Measurements from ENCODE around the gene SUGP2. TPM values are rescaled to one million over a fixed set of nuclear protein-coding genes. Genes with fewer than 3 reads are reported as not detected.

The SUGP2 gene
- total RNA-seq, 4 donors from 2014 or later, result 43.0 to 132 (median 57.9) TPM

GRCh38 chr19:18967358-18968146, 65.8 kb downstream of the SUGP2 start:
- in situ Hi-C loops (cut with MboI; ENCODE audit: low pct_ligation_motif_present in 1 of 4, low pct_unique_long_range_greater_than_20kb in 1 of 4, low sequenced_read_pairs in 3 of 4), result no loop called here
- DNase-seq, result peak; percentile 32
- Histone ChIP-seq H3K36me3 (no peaks in the 10 kb centered on the region), H3K4me3 (no peak overlapping the region), H3K4me1 (peaks cover 0 to 19% (median 12%) of the 10 kb centered on the region in 4 donors), H3K27ac (peak overlapping the region; percentile 38 to 62 (median 60)), H3K27me3 (no peaks in the 10 kb centered on the region), H3K9me3 (no peaks in the 10 kb centered on the region)
- intact Hi-C loops (cut with DNase I; ENCODE audit: low total_unique reads), result no loop called here
- WGBS, 2 donors (ENCODE audit: low coverage in 1 of 2), result 57 to 58% methylated on average over 9 to 11 of the region's 11 CpGs
- TF ChIP-seq, protein P1, sequence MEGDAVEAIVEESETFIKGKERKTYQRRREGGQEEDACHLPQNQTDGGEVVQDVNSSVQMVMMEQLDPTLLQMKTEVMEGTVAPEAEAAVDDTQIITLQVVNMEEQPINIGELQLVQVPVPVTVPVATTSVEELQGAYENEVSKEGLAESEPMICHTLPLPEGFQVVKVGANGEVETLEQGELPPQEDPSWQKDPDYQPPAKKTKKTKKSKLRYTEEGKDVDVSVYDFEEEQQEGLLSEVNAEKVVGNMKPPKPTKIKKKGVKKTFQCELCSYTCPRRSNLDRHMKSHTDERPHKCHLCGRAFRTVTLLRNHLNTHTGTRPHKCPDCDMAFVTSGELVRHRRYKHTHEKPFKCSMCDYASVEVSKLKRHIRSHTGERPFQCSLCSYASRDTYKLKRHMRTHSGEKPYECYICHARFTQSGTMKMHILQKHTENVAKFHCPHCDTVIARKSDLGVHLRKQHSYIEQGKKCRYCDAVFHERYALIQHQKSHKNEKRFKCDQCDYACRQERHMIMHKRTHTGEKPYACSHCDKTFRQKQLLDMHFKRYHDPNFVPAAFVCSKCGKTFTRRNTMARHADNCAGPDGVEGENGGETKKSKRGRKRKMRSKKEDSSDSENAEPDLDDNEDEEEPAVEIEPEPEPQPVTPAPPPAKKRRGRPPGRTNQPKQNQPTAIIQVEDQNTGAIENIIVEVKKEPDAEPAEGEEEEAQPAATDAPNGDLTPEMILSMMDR (IDR thresholded peaks at IDR 0.05), result no peak
- TF ChIP-seq POLR2A (IDR thresholded peaks at IDR 0.05), result no peak

- TF ChIP-seq EP300 (IDR thresholded peaks at IDR 0.05; ENCODE audit: low read depth) (no peak), POLR2A (IDR thresholded peaks at IDR 0.05) (no peak), POLR2AphosphoS5 (IDR thresholded peaks at IDR 0.05) (no peak)
- TF ChIP-seq, protein P1 (IDR thresholded peaks at IDR 0.05), result no peak
Measured at GRCh38 chr19:18966307-18966706, 67.0 kb downstream of the SUGP2 start.

DNA sequence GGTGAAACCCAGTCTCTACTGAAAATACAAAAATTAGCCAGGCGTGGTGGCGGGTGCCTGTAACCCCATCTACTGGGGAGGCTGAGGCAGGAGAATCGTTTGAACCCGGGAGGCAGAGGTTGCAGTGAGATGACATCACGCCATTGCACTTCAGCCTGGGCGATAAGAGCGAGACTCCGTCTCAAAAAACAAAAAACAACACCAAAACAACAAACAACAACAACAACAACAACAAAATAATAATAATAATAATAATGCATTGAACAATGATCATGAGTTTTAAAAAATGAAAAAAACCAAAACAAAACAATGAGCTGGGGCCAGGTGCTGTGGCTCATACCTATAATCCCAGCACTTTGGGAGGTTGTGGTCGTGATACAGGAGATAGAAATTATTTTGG, 69.2 kb downstream of the SUGP2 start:
- H3K27ac ChIP-seq, result no peak overlapping the region
- intact Hi-C loops (cut with DNase I; ENCODE audit: low total_unique reads), result loop anchor here (5.0 kb wide), 1 partner anchor 487 kb away; no protein-coding TSS in a partner anchor
- TF ChIP-seq EP300 (IDR thresholded peaks at IDR 0.05; ENCODE audit: low read depth), result no peak
- H3K36me3 ChIP-seq, result no peaks in the 10 kb centered on the region
- in situ Hi-C loops (cut with MboI; ENCODE audit: low pct_ligation_motif_present in 1 of 4, low pct_unique_long_range_greater_than_20kb in 1 of 4, low sequenced_read_pairs in 3 of 4), result no loop called here
- peaks cover 12% of the 10 kb centered on the region for H3K27me3 ChIP-seq
- WGBS, 2 donors (ENCODE audit: low coverage in 1 of 2), result 89 to 95% methylated on average over 6 to 9 of the region's 9 CpGs
- H3K9me3 ChIP-seq, result no peaks in the 10 kb centered on the region
- peaks cover 0 to 5% (median 2%) of the 10 kb centered on the region in 4 donors for H3K4me1 ChIP-seq
- H3K4me3 ChIP-seq, result no peak overlapping the region
- DNase-seq, result no peak

More at GRCh38 chr19:18966307-18966706, 67.0 kb downstream of the SUGP2 start:
- Histone ChIP-seq H3K9me3 (no peaks in the 10 kb centered on the region), H3K4me3 (no peak overlapping the region), H3K27ac (peak overlapping the region in 3 of 4 donors; percentile 48 to 62 (median 60)), H3K27me3 (peaks cover 12% of the 10 kb centered on the region), H3K36me3 (no peaks in the 10 kb centered on the region), H3K4me1 (peaks cover 0 to 18% (median 11%) of the 10 kb centered on the region in 4 donors)
- in situ Hi-C loops (cut with MboI; ENCODE audit: low pct_ligation_motif_present in 1 of 4, low pct_unique_long_range_greater_than_20kb in 1 of 4, low sequenced_read_pairs in 3 of 4) (no loop called here), intact Hi-C loops (cut with DNase I; ENCODE audit: low total_unique reads) (no loop called here)
- 45 to 58% methylated on average over 4 of the region's 4 CpGs for WGBS, 2 donors (ENCODE audit: low coverage in 1 of 2)
- no peak for DNase-seq

GRCh38 chr19:18961767-18962620, 71.3 kb downstream of the SUGP2 start:
- WGBS, 2 donors (ENCODE audit: low coverage in 1 of 2), result 29 to 87% methylated on average over 3 to 26 of the region's 26 CpGs
- H3K27ac ChIP-seq, result no peak overlapping the region
- peaks cover 0 to 3% (median 0%) of the 10 kb centered on the region in 4 donors for H3K4me1 ChIP-seq
- no peak for TF ChIP-seq POLR2A (IDR thresholded peaks at IDR 0.05)
- TF ChIP-seq, protein P1 (IDR thresholded peaks at IDR 0.05), result no peak
- no peaks in the 10 kb centered on the region for H3K36me3 ChIP-seq
- no peaks in the 10 kb centered on the region for H3K9me3 ChIP-seq
- DNase-seq, result no peak
- intact Hi-C loops (cut with DNase I; ENCODE audit: low total_unique reads) (loop anchor here (5.0 kb wide), 1 partner anchor 485 kb away; no protein-coding TSS in a partner anchor), in situ Hi-C loops (cut with MboI; ENCODE audit: low pct_ligation_motif_present in 1 of 4, low pct_unique_long_range_greater_than_20kb in 1 of 4, low sequenced_read_pairs in 3 of 4) (no loop called here)
- H3K27me3 ChIP-seq, result peaks cover 12% of the 10 kb centered on the region
- no peak overlapping the region for H3K4me3 ChIP-seq

Data from transverse colon (tissue), 4 donors.